ENCODE results near the gene TMEM213.

DNA sequence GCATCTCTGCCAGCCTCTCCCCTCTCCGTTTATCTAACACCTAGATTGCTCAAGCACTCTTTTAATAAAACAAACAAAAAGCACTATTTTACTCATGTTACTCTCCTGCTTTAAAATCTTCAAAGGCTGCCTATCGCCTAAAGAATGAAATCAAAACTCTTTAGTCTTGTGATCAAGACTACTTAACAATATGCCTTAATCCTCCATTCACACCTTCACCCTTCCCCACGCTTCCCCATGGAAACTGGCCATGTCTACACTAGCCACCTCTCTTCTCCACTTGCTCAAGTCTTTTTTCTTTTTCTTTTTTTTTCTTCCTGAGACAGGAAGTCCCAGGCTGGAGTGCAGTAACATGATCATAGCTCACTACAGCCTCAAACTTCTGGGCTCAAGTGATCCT lies 47.8 kb upstream of the TMEM213 start:
- TF ChIP-seq, protein P1, sequence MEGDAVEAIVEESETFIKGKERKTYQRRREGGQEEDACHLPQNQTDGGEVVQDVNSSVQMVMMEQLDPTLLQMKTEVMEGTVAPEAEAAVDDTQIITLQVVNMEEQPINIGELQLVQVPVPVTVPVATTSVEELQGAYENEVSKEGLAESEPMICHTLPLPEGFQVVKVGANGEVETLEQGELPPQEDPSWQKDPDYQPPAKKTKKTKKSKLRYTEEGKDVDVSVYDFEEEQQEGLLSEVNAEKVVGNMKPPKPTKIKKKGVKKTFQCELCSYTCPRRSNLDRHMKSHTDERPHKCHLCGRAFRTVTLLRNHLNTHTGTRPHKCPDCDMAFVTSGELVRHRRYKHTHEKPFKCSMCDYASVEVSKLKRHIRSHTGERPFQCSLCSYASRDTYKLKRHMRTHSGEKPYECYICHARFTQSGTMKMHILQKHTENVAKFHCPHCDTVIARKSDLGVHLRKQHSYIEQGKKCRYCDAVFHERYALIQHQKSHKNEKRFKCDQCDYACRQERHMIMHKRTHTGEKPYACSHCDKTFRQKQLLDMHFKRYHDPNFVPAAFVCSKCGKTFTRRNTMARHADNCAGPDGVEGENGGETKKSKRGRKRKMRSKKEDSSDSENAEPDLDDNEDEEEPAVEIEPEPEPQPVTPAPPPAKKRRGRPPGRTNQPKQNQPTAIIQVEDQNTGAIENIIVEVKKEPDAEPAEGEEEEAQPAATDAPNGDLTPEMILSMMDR (IDR thresholded peaks at IDR 0.05): no peak
- TF ChIP-seq POLR2A (IDR thresholded peaks at IDR 0.05) (no peak), POLR2AphosphoS5 (IDR thresholded peaks at IDR 0.05) (no peak)

Measured in gastroesophageal sphincter (tissue), 3 donors.